ENCODE results near the gene NPIPA2. TPM values are rescaled to one million over a fixed set of nuclear protein-coding genes. Genes with fewer than 3 reads are reported as not detected.
"Not testable (repeated sequence)": the region's sequence is repeated elsewhere in the genome, so short reads cannot be mapped to it uniquely, and the experiment has no call there.

NPIPA2 gene
- total RNA-seq, result 1.2 TPM in 1 of 2 replicates, not detected in the other

GRCh38 chr16:14742273-14743128 lies at the start of gene NPIPA2:
TSS of gene NPIPA2 (plus strand) at chr16:14742533. CDS start at chr16:14748066, 5,533 bp downstream.
- DNase-seq (ENCODE audit: low read depth); H3K4me3 ChIP-seq (ENCODE audit: low read depth, low read length): not testable (repeated sequence)

- H3K4me3 ChIP-seq (ENCODE audit: low read depth, low read length); DNase-seq (ENCODE audit: low read depth): not testable (repeated sequence)
These were observed 48.2 kb upstream of the NPIPA2 start, which contains the start of gene PLA2G10 for GRCh38 chr16:14694129-14694528. TSS of gene PLA2G10 (minus strand) at chr16:14694308. CDS start at chr16:14694229, 79 bp downstream.

GRCh38 chr16:14701859-14702258 lies 40.5 kb upstream of the NPIPA2 start:
- not testable (repeated sequence) for DNase-seq (ENCODE audit: low read depth); H3K4me3 ChIP-seq (ENCODE audit: low read depth, low read length)

- H3K4me3 ChIP-seq (ENCODE audit: low read depth, low read length); DNase-seq (ENCODE audit: low read depth): not testable (repeated sequence)
These were observed 39.7 kb upstream of the NPIPA2 start for GRCh38 chr16:14702672-14703071.

- H3K4me3 ChIP-seq (ENCODE audit: low read depth, low read length); DNase-seq (ENCODE audit: low read depth): not testable (repeated sequence)
These were observed 38.9 kb upstream of the NPIPA2 start, which contains the start of gene NPIPA3 for GRCh38 chr16:14703156-14704011. TSS of gene NPIPA3 (plus strand) at chr16:14703411. CDS start at chr16:14708944, 5,533 bp downstream.

- not testable (repeated sequence) for DNase-seq (ENCODE audit: low read depth); H3K4me3 ChIP-seq (ENCODE audit: low read depth, low read length)
These were observed 9.1 kb upstream of the NPIPA2 start for GRCh38 chr16:14733233-14733632.

GRCh38 chr16:14740832-14741385 lies 1.4 kb upstream of the NPIPA2 start:
- not testable (repeated sequence) for DNase-seq (ENCODE audit: low read depth); H3K4me3 ChIP-seq (ENCODE audit: low read depth, low read length)

- H3K4me3 ChIP-seq (ENCODE audit: low read depth, low read length); DNase-seq (ENCODE audit: low read depth): not testable (repeated sequence)
These were observed 539 bp upstream of the NPIPA2 start for GRCh38 chr16:14741794-14742193.

GRCh38 chr16:14773654-14774053 lies 31.3 kb downstream of the NPIPA2 start:
- not testable (repeated sequence) for DNase-seq (ENCODE audit: low read depth); H3K4me3 ChIP-seq (ENCODE audit: low read depth, low read length)

- DNase-seq (ENCODE audit: low read depth); H3K4me3 ChIP-seq (ENCODE audit: low read depth, low read length): not testable (repeated sequence)
These were observed 33.3 kb downstream of the NPIPA2 start for GRCh38 chr16:14775624-14776023.

GRCh38 chr16:14776763-14777162 lies 34.4 kb downstream of the NPIPA2 start:
- DNase-seq (ENCODE audit: low read depth), result not testable (repeated sequence)

GRCh38 chr16:14779368-14779877 lies 37.1 kb downstream of the NPIPA2 start:
- DNase-seq (ENCODE audit: low read depth); H3K4me3 ChIP-seq (ENCODE audit: low read depth, low read length): not testable (repeated sequence)

More at GRCh38 chr16:14776763-14777162, 34.4 kb downstream of the NPIPA2 start:
- not testable (repeated sequence) for H3K4me3 ChIP-seq (ENCODE audit: low read depth, low read length)

- DNase-seq (ENCODE audit: low read depth), result not testable (repeated sequence)
These were observed 43.8 kb downstream of the NPIPA2 start for GRCh38 chr16:14786180-14786579.

GRCh38 chr16:14789577-14789976 lies 47.2 kb downstream of the NPIPA2 start:
- not testable (repeated sequence) for H3K4me3 ChIP-seq (ENCODE audit: low read depth, low read length); DNase-seq (ENCODE audit: low read depth)

More at GRCh38 chr16:14786180-14786579, 43.8 kb downstream of the NPIPA2 start:
- not testable (repeated sequence) for H3K4me3 ChIP-seq (ENCODE audit: low read depth, low read length)

- H3K4me3 ChIP-seq (ENCODE audit: low read depth, low read length); DNase-seq (ENCODE audit: low read depth): not testable (repeated sequence)
These were observed 48.1 kb downstream of the NPIPA2 start for GRCh38 chr16:14790320-14790956.

- not testable (repeated sequence) for H3K4me3 ChIP-seq (ENCODE audit: low read depth, low read length)
These were observed 50.6 kb downstream of the NPIPA2 start for GRCh38 chr16:14792914-14793313.

GRCh38 chr16:14797558-14797957 lies 55.2 kb downstream of the NPIPA2 start:
- not testable (repeated sequence) for DNase-seq (ENCODE audit: low read depth); H3K4me3 ChIP-seq (ENCODE audit: low read depth, low read length)

More at GRCh38 chr16:14792914-14793313, 50.6 kb downstream of the NPIPA2 start:
- not testable (repeated sequence) for DNase-seq (ENCODE audit: low read depth)

GRCh38 chr16:14803577-14803976 lies 61.2 kb downstream of the NPIPA2 start:
- H3K4me3 ChIP-seq (ENCODE audit: low read depth, low read length); DNase-seq (ENCODE audit: low read depth): not testable (repeated sequence)

Measured in epithelial cell of proximal tubule (primary cell).